Middle frontal gyrus (tissue), 1 donor: Measurements from ENCODE around the gene ICE2.

Source experiments
- DNase-seq: peaks from one replicate; pipeline ENCODE4 v3.0.0-alpha.2; 2015; ENCODE audit warnings: low spot score; ENCODE audit errors: extremely low spot score

Gene ICE2, protein sequence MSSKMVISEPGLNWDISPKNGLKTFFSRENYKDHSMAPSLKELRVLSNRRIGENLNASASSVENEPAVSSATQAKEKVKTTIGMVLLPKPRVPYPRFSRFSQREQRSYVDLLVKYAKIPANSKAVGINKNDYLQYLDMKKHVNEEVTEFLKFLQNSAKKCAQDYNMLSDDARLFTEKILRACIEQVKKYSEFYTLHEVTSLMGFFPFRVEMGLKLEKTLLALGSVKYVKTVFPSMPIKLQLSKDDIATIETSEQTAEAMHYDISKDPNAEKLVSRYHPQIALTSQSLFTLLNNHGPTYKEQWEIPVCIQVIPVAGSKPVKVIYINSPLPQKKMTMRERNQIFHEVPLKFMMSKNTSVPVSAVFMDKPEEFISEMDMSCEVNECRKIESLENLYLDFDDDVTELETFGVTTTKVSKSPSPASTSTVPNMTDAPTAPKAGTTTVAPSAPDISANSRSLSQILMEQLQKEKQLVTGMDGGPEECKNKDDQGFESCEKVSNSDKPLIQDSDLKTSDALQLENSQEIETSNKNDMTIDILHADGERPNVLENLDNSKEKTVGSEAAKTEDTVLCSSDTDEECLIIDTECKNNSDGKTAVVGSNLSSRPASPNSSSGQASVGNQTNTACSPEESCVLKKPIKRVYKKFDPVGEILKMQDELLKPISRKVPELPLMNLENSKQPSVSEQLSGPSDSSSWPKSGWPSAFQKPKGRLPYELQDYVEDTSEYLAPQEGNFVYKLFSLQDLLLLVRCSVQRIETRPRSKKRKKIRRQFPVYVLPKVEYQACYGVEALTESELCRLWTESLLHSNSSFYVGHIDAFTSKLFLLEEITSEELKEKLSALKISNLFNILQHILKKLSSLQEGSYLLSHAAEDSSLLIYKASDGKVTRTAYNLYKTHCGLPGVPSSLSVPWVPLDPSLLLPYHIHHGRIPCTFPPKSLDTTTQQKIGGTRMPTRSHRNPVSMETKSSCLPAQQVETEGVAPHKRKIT

DNA sequence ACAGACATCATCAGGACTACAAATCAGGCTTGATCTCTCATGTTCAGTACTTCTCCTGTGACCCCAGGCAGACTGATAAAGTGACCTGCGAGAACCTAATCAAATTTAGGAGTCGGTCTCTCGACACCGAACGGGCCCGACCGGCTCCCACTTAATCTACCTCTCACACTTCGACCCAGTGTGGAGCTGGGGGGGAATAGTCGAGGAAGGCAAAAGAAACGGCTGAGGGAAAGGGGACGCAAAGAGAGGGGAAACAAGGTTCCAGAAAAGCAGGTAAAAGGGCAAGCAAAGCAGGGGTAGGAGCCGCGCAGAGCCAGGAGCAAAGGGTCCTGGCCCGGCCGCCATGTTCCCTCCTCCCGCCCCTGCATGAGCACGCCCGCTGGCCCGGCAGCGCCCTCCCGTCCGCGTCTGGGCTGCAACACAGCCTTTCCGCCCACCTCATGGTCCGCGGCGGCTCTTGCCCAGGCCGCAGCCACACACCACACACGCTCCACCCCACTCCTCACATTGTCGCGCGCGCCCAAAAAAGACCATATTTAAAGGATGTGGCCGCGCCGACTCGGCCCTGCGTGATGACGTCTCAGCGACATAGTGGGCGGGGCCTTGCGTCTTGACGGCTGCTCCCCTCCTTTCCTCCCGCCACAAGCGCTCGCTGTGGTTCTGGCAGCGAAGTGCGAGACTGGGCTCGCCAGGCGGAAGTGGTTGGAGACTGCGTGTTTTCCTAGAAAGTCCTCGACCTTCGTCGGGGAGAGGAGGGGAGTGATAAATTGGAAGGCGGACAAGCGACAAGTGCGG is at the start of gene ICE2:
TSS of gene ICE2 (minus strand) at position 577 of the 795 bp plus-strand sequence. CDS start 1,165 bp downstream, outside the sequence.
- DNase-seq: peak; percentile 85

DNA sequence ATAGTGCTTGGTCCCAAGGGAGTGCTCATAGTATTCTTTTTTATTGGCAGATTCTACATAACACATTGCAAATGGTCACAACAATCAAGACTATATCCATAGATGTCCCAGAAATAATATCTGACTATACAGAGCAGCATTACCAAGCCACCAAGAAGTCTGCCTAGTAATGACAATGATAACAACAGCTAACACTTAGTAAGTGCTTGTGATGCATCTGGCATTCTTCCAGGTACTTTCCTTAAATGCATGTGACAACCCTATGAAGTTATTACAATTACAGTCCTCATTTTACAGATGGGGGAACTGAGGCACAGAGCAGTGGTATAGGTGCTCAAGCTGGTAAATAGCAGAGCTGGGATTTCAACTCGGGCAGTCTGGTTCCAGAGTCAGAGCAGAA is 49.6 kb upstream of the ICE2 start:
- no peak for DNase-seq

DNA sequence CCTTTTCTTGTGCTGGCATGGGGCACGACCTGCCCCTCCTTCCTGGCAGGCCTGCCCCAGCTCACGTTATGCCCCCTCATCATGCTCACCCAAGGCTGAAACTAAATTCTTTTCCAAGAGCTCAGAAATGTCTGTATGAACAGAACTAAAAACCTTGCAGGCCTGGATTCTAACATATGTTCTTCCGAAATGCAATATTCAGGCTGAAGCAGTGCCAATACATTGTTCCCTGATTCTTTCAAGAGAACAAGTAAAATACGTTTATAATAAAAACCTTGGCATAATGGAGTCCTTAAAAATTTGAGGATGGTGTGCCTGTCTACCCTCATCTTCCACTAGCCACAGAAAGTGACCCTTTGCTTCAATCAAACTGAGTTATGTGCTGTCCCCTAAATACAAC is 48.5 kb upstream of the ICE2 start:
- DNase-seq: no peak

DNA sequence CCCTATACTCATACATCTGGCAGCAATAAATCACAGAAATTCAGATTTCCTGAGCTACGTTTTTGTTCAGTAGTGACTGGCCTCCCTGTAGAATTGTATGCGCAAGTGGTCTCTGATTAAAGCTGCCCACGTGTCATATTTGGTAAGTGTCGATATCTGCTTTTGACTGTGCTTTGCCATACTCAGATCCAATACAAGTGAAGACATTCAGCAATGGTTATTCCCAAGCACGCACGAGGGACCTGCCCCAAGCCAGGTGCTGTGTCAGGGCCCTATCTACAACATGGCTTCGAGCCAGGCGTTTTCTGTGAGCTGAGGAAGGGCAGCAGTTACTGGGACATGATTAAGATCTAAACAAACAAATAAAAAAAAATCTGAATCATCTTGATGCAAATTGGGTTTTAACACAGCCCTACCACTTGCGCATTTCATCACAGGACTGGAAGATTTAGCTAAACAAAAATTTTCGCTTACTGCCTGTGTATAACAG is 47.2 kb upstream of the ICE2 start:
- no peak for DNase-seq

DNA sequence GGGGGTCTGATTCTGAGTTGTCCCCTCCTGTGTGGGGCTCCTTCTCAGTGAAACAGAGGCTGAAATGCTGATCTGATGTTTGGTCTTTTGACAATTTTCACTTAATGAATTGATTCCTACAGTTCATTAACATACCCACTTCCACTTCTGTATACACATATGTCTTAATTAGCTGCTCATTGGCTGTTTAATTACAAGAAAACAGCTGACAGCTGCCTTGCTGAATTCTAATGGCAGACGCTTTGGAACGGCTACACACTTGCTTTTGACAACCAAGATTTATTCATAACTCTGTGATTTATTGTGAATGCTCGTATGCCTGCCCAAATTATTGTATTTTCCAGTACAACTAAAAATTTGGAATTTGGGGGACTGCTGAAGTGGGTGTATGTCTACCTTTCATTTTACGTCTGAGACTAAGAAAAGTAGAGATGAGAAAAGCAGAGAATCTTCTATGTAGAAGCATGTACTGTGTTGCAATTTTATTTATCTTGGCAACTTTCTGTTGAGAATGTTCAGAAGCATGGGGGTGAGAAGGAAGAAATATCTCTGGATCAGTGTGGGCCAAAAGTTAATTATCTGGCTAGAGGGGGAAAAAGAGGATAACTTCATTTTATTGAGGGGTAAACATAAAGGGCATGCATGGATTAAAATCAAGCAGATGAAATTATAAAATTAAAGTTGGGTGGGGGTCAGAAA is 46.5 kb upstream of the ICE2 start:
- DNase-seq: no peak

DNA sequence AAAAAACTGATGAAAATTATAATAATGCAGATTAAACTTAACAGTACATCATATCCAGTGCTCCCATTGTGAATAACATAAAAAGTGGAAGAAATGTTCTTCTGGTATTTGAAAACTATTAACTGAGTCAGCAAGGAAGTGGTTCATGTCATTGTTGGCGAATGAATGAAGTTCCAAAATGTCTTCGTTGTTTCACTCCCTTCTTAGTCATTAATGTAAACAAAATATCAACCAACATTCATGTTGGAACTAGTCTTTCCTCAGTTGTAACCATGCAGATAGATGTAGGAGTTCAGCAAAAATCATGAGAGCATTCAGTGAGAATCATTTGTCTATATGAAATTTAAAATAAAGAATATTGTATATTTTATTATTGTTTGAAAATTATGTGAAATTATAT is 44.1 kb upstream of the ICE2 start:
- no peak for DNase-seq

DNA sequence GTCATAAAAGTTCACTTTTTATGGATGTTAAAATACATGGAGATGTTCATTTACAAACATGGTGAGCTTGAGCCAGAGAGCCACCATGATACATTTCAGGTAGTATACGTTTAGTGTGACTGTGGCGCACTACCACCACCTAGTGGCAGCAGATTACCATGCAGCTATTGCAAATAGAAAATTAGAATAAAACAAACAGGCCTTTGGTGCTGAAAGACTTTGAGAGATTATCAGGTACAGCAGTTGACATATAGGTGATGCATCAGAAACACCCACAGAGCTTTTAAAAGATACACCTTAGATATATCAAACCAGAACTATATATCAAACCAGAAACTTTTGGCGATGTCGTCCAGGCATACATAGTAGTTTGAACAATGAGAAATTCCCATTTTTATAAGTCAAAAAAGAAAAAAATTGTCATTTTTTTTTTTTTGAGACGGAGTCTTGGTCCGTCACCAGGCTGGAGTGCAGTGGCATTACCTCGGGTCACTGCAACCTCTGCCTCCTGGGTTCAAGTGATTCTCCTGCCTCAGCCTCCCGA is 42.0 kb upstream of the ICE2 start:
- DNase-seq: no peak

DNA sequence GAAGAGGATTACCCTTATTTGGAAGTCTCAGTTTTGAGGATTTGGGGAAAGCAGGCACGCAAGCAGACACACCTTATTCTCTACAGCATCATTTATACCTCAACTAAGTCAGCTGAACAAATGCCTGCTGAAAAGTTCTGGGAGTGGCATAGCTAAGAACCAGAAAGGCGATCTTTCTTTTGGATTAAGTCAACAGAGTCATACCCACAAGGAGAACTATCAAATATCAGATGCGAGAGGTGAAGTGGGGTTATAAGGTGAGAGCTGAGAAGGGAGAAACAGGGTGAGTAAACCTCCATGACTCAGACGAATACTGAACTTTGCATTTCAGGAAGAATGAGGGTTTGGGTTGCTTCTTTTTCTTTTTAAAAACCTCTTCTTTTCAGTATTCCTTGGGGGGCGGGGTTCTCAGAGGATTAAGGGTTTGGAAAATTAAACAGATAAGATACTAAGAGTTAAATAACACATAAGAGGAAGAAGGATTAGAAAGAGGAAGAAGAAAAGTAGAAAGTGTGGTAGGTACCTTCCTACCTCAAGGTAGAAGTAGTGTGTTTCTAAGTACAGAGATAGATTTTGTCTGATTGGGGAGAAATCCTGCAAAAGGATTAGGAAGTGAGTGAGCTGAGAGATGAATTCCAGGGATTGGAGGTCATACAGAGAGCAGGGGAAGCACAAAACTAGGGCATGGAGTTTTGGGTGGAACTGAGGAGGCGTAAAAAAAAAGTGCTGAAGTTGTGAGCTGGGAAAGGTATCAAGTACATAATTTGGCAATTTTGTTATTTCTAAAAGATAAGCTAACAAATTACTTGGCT is 41.3 kb upstream of the ICE2 start:
- no peak for DNase-seq

DNA sequence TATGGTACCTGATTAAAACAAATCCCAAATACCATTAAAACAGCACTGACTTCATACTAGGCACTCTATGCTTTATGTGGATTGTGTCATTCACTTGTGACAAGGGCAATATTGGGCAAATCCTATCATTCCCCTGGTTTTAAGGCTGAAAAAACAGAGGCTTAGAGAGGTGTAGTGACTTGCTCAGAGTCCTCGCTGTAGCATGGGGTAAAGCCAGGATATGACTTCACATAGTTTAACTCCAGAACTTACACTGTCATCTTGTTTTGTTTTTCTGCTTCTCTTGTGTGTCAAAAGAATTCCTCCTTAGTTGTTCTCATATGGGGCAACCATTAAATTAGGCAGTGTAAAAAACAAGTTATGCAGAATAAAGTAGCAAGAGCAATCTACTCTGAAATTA is 40.3 kb upstream of the ICE2 start:
- no peak for DNase-seq

DNA sequence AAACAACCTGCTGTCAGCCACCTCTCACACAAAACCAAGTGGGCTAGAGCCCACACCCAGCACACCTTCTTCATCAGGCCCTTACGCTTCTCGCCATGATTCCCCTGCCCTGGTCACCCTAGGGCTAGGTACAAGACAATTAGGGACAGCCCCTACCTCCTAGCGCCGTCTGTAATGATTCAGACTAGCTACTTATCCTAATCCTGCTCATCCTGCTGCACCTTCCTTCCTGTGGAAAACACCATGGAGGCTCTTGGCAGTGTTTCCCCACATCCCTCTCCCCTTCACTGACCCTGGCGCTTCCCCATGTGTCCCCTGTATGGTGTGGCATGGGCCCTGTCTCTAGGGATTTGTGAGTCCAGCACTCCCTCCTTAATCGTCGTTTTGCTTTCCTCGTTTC is 39.6 kb upstream of the ICE2 start:
- no peak for DNase-seq

DNA sequence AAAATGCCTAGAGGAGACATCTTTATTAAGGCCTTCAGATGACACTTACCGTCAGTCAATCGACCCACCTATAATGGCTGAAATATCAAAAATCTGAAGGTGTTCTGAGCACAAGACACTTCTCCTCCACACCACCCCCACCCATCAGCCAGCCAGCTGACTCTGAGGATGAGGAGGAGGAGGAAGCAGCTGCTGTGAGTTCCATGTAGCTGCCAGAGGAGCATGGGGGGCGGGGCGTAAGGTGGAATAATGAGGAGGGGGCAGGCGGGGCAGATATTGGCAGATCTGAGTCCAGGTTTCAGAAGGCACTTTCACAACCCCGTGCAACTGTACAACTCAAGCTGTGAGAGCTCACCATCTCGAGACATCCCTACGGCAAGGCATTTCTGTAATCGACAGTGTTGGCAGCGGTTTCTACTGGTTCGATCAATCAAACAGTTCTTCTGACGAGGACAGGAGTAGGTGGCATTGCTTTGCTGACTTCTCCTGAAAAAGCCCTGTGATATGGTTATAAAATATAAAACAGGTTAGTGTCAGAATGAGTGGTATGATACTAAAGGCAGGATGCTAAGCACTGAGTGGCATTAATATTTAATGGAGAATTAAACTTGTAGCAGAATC is 35.4 kb upstream of the ICE2 start:
- DNase-seq: no peak

DNA sequence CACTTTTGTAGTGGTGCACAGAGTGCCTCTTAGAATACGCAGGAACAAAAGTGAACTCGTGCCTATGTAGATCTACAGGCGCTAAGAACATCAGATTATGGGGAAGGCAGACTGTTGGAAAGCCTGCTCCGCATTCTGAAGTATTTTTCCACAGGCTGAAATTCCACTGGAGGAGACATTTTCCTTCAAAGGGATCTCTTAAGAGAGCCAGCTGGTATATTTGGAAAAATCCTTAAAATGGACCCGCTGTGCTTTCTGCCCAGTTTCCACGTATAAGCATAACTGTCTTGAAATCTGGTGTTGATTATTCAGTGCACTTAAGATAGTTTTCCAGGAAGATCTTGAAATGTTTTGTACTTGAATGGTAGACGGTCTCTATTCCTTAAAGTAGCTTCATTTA is 34.7 kb upstream of the ICE2 start:
- no peak for DNase-seq

DNA sequence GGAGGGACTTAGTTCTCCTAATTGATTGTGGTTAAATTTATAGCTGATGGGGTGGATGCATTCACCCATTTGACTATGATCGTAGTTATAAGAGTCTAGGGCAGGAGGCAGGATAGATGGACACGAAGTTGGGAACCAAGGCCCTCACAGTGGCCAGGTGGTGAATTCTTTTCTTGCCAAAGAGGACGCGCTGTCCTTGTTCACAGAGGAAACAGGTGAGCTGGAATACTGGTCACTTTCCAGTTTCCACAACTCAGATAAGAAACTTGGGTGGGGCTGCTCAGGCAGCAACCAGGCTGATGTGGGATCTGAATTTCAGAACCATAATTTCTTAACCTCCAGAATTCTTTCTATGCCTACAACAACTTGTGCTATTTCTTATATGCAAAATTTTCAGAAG is 34.0 kb upstream of the ICE2 start:
- DNase-seq: no peak

DNA sequence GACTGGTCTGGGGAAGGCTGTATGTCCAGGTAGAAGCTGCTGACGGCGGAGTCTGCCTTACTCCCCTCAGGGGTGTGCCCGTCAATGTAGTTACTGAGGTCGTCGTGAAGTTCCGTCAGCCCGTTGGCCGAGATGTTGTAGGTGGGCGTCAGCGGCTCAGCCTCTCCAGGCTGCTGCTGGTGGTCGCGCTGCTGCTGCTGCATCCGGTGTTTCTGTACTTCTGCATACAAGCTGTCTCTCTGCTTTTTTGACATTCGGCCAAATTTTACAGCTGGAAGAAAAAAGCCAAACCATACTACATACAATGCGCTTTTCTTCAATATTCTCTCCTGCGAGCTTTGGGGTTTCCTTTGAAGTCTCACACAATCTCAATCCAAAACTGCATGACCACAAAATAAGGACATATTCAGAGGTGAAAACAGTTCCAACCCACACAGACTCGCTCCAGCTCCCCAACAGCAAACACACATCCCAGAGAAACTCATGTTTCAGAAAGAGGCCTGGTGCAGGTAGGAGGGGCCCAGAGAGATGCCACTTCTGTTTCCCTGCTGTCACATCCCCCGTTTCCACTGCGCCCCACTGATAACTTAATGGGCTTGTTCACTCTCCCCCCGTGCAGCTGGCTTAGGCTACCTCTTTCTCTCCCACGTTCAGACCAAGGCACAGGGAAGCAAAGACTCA is 32.5 kb upstream of the ICE2 start:
- DNase-seq: no peak

DNA sequence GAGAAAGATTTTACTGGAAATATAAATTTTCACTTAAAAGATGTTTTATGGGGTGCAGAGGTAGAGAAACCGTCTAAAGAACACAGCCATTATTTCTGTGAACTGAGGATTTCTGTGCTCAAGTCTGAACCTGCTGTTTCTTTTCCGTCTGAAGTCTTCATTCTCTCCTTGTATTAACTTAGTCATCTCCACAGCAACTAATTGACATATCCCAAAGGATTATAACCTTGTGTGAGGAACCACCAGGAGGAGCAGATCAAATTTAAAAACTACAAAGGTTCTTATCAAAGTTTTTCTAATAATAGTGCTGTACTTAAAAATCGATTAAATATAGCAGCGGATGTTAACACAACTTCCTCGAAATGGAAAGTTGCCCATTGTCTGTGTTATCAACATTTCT is 31.1 kb upstream of the ICE2 start:
- DNase-seq: no peak

DNA sequence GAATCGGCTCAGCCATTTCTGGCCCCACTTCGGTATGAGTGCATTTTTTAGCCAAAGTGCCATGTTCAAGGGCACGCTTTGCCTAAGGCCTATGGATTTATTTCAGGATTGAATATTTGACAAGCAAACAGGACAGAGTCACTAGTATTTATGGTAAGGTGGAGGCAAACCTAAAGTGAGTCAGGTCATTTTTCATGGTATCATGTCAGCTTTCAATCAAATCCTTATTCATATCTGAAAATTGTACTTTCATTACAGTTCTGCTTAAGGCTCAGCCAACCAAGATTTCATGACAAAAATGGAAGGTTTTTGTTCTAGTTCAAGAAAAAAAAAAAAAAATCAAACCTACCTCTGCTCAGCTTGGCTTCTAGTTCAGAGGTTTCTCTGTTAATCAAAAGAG is 30.5 kb upstream of the ICE2 start:
- DNase-seq: no peak

DNA sequence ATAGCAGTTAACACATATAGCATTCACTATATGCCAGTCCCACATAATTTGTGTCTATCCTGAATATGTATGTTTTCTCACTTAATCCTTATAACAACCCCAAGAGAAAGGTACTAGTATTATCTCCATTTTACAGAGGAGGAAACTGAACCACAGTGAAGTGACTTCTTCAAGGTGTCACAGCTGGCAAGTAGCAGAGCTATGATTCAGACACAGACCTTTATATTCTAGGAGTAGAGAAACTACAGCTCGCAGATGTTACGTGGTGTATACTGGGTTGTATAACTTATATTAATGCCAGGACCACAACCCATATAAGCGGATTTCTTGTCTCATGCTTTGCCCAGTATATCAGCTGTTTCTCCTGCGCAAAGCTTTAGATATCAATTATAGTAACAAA is 29.5 kb upstream of the ICE2 start:
- DNase-seq: no peak

DNA sequence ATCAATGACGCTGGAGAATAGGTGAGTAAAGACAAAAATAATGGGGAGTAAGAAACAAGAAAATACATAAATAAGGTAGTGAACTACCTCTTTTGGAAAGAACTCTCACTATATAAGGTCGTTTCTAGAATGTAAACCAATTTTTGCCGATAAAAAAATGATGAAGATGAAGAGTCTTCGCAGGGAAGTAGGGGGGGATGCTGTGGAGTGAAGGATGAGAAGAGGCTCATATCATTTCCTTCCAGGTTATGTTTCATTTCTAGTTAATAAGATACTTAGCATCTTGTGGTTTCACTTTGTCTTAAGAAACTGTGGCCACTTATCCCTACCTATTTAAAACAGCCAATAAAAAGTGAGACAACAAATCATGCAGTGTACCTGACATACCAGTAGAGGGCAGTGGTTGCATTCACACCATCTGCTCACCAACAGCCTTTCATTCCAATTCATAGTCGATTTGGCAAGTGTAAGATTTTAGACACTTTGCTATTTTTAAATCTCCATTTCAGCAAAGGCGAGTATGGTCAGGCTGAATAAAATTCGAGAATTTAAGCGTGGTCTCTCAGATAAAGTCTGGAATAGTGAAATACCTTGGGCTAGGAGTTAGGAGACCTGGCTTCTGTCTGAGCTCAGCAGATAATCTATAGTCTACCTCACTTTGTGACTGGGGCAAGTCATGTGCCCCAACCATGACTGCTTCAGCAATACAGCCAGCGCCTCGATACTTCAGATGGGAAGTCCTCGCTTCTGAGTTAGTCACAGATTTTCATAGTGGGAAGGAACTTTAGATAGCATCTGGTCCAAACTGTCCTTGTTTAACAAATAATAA is 28.9 kb upstream of the ICE2 start:
- DNase-seq: peak; percentile 50
